ENCODE results near the gene CCDC121. TPM values are rescaled to one million over a fixed set of nuclear protein-coding genes. Genes with fewer than 3 reads are reported as not detected.

Gene CCDC121
- total RNA-seq, 3 donors from 2014 or later: 1.9 to 4.0 (median 2.9) TPM

DNA sequence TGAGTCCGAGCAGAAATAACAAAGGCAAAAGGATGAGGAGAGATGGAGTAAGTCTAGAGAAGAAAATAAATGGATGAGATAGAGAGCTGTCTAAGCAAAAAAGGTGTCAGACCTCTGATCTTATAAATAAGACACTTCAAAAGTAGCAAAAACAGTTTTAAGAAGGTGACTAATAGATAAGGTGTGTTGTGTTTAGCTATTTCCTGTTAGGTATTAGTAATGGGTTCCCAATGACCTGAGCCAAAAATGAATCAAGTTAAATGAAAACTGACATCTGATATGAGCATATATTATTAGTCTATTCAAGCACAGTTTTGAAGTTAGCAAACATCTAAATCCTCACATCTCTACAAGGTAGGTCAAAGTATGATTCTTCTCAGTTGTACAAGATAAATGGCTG is 24.0 kb upstream of the CCDC121 start:
- ATAC-seq (no peak), DNase-seq (no peak)
- TF ChIP-seq, protein P1, sequence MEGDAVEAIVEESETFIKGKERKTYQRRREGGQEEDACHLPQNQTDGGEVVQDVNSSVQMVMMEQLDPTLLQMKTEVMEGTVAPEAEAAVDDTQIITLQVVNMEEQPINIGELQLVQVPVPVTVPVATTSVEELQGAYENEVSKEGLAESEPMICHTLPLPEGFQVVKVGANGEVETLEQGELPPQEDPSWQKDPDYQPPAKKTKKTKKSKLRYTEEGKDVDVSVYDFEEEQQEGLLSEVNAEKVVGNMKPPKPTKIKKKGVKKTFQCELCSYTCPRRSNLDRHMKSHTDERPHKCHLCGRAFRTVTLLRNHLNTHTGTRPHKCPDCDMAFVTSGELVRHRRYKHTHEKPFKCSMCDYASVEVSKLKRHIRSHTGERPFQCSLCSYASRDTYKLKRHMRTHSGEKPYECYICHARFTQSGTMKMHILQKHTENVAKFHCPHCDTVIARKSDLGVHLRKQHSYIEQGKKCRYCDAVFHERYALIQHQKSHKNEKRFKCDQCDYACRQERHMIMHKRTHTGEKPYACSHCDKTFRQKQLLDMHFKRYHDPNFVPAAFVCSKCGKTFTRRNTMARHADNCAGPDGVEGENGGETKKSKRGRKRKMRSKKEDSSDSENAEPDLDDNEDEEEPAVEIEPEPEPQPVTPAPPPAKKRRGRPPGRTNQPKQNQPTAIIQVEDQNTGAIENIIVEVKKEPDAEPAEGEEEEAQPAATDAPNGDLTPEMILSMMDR (IDR thresholded peaks at IDR 0.05): no peak
- Histone ChIP-seq H3K9me3 (no peaks in the 10 kb centered on the region), H3K4me3 (no peak overlapping the region), H3K4me1 (ENCODE audit: low read depth) (no peaks in the 10 kb centered on the region), H3K36me3 (ENCODE audit: low read depth) (no peaks in the 10 kb centered on the region)
- intact Hi-C loops (cut with DNase I, micrococcal nuclease): no loop called here

DNA sequence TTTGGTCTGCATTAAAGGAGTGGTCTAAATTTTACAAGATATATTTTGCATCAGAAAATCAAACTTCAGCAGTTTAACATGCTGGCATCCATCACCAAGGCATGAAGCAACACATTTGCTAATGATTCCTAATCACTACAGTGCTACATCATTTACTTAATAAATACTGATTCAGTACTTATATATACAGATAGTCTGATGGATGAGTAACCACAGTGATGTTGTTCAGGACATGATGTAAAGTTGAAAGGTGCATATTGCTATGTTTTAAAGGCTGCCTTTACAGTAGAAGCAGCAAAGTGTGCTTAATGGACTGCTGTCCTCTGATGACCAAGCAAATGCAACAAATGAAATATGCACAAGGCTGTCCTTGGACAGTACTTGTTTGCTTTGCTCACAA is 23.5 kb upstream of the CCDC121 start:
- Histone ChIP-seq H3K9me3 (no peaks in the 10 kb centered on the region), H3K4me3 (no peak overlapping the region), H3K36me3 (ENCODE audit: low read depth) (no peaks in the 10 kb centered on the region), H3K4me1 (ENCODE audit: low read depth) (no peaks in the 10 kb centered on the region)
- no peak for DNase-seq
- intact Hi-C loops (cut with DNase I, micrococcal nuclease): no loop called here
- no peak for ATAC-seq
- TF ChIP-seq, protein P1 (IDR thresholded peaks at IDR 0.05): no peak

DNA sequence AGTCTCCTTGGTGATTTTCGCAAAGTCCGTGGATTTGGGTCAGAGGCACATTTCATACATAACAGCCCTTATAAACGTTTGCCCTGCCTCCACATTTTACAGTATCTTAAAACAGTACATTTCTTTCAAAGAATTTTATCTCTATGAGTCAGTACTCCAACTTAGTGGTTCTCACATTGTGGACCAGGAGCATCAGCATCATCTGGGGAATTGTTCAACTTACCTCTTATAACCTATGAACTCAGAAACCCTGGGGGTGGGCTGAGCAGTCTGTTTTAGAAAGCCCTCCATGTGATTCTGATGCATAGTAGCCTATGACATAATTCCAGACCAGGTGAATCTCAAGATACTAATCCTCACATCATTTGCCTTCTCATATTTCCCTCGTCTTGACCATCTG is 22.2 kb upstream of the CCDC121 start:
- TF ChIP-seq, protein P1 (IDR thresholded peaks at IDR 0.05): no peak
- ATAC-seq (no peak), DNase-seq (no peak)
- Histone ChIP-seq H3K9me3 (no peaks in the 10 kb centered on the region), H3K4me3 (no peak overlapping the region), H3K4me1 (ENCODE audit: low read depth) (no peaks in the 10 kb centered on the region), H3K36me3 (ENCODE audit: low read depth) (no peaks in the 10 kb centered on the region)
- intact Hi-C loops (cut with DNase I, micrococcal nuclease): no loop called here

DNA sequence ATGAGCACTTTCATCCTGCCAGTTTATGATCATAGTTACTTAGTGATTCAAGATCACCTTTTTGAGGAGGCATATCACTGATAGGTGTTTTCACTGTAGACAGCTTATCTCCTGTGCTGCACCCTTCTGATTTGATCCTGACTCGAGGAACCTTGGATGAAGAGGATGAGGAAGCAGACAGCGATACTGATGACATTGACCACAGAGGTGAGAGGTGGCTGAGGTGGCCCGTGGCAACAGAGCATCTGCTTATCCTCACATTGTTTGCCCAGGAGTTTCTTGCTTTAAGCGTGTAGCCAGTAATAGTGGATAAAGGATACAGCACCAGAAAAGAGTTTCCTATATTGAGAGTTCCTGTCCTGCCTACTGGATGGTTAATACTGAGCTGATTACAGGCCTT is 18.9 kb upstream of the CCDC121 start:
- H3K36me3 ChIP-seq (ENCODE audit: low read depth): no peaks in the 10 kb centered on the region
- intact Hi-C loops (cut with DNase I, micrococcal nuclease): no loop called here

DNA sequence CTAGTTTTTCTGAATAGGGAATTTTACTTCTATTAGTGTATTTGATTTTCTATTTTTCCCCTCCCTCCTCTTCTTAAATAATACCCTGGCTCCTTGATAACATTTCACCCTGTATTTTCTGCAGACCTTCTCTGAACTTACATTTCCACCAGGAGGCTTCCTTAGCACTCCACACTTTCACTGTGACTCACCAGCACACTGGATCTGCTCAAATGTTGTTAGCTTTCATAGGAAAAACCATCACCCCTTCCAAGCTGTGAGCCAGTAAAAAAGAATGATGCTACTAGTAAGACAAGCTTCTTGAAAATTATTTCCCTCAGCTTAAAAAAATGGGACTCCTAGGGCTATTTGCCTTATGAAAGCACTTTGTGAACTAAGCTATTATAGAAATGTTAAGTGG is 18.5 kb upstream of the CCDC121 start:
- no peak for DNase-seq
- no peak for ATAC-seq
- TF ChIP-seq, protein P1 (IDR thresholded peaks at IDR 0.05): no peak
- no peaks in the 10 kb centered on the region for H3K9me3 ChIP-seq
- intact Hi-C loops (cut with DNase I, micrococcal nuclease): no loop called here
- H3K36me3 ChIP-seq (ENCODE audit: low read depth): no peaks in the 10 kb centered on the region
- no peak overlapping the region for H3K4me3 ChIP-seq
- H3K4me1 ChIP-seq (ENCODE audit: low read depth): no peaks in the 10 kb centered on the region

More for the DNA sequence above, 18.9 kb upstream of the CCDC121 start:
- ATAC-seq (no peak), DNase-seq (no peak)
- TF ChIP-seq, protein P1 (IDR thresholded peaks at IDR 0.05): no peak
- no peaks in the 10 kb centered on the region for H3K4me1 ChIP-seq (ENCODE audit: low read depth)
- no peak overlapping the region for H3K4me3 ChIP-seq
- no peaks in the 10 kb centered on the region for H3K9me3 ChIP-seq

DNA sequence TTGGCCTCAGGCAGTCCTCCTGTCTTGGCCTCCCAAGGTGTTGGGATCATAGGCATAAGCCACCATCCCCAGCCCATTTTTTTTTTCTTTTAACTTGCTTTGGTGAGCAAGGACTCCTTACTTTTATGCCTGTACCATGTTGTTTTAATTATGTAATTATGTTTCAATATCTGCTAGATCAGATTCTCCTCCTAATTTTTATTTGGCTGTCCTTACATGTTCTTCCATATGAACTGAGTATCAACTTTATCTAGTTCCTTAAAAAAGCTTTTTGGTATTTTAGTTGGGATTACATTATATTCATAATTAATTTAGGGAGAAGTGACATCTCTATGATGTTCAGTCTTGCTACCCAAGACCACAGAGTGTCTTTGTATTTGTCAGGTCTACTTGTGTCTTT is 16.4 kb upstream of the CCDC121 start:
- ATAC-seq (no peak), DNase-seq (no peak)
- no peak overlapping the region for H3K4me3 ChIP-seq
- H3K9me3 ChIP-seq: no peaks in the 10 kb centered on the region
- no peaks in the 10 kb centered on the region for H3K36me3 ChIP-seq (ENCODE audit: low read depth)
- TF ChIP-seq, protein P1 (IDR thresholded peaks at IDR 0.05): no peak
- no peaks in the 10 kb centered on the region for H3K4me1 ChIP-seq (ENCODE audit: low read depth)
- intact Hi-C loops (cut with DNase I, micrococcal nuclease): no loop called here

All from mucosa of descending colon (tissue), 3 donors.